NCI-H2029 treated with DMSO at 0.1 percent for 48 hours (cell line): ENCODE data around the gene FAM53A.
"Not testable (repeated sequence)": the region's sequence is repeated elsewhere in the genome, so short reads cannot be mapped to it uniquely, and the experiment has no call there.

ENCODE experiments used
- DNase-seq: peaks from one replicate; lab custom pipeline; 2025; lab: John Stamatoyannopoulos, UW

FAM53A gene

GRCh38 chr4:1640716-1641503, 43.2 kb downstream of the FAM53A start:
- not testable (repeated sequence) for DNase-seq

DNA sequence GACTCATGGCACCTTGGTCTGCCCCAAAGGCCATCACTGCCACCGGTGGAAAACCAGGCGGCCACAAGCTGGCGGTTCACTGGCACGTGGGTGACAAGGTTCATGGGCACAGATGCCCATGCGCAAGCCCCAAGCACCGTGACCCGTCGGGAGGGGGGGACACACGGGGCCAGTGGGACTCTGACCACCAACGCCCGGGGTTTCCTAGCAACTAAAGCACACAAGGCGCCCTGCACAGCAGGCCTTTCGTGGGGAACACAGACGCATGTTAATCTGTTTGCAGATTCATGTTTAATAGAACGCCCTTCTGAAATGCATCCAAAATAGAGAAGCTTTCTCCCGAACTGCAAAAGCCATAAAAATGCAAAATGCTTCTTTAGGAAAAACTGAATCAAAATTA, 43.9 kb downstream of the FAM53A start:
- no peak for DNase-seq

- DNase-seq: no peak
These were observed 44.7 kb downstream of the FAM53A start for GRCh38 chr4:1639299-1639868.

GRCh38 chr4:1638873-1639272, 45.2 kb downstream of the FAM53A start:
- no peak for DNase-seq

GRCh38 chr4:1638272-1638598, 45.9 kb downstream of the FAM53A start:
- DNase-seq: no peak

DNA sequence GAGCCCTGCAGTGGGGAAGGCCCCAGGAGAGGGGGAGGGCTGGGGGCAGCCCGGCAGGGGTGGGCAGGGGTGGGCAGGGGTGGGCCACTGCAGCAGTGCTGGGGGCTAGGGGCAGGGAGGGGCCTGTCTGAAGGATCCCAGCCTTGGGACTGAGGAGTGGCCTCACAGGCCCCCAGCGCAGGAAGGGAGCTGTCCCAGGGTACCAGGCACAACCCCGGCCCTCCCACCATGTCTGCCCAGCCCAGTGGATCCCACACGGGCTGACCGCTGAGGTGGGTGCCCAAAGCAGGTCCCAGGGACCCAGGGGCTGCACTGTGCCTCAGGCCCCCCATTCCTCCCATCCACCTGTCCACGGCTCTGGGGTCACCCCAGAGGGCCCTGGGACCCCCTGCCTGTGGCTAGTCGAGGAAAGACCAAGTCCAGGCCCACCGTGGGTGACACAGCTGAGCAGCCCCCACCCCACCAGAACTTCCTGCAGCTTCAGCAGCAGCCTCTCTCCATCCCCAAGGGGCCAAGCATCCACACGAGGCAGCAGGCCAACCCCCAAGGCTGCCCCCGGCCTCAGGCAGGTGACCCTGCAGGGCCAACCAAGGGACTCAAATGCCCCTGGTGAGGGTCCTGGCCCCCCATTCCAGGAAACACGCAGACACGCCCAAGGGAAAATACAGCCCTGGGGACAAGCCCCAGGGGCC, 46.4 kb downstream of the FAM53A start:
- no peak for DNase-seq

- DNase-seq: no peak
These were observed 47.5 kb downstream of the FAM53A start for GRCh38 chr4:1636490-1637211.

GRCh38 chr4:1635464-1635863, 48.6 kb downstream of the FAM53A start:
- DNase-seq: no peak

DNA sequence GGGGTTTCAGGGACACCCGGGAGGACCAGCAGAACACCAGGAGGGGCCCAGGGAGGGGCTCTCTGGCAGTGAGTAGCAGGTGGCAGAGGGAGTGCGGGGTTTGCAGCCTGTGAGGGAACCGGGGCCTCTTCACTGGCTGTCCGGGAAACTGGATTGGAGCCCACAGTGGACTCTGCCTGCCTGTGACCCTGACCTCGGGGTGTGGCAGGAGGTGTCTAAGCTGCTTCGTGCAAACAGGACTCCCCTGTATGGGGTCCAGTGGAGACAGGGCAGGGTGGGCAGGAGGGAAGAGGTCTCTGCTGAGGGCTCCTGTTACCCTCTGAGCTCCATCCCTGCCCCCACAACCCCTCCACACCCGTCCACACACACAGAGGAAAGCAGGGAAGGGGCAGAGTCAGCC, 50.1 kb downstream of the FAM53A start:
- DNase-seq: no peak

GRCh38 chr4:1632109-1633104, 51.7 kb downstream of the FAM53A start:
- no peak for DNase-seq

DNA sequence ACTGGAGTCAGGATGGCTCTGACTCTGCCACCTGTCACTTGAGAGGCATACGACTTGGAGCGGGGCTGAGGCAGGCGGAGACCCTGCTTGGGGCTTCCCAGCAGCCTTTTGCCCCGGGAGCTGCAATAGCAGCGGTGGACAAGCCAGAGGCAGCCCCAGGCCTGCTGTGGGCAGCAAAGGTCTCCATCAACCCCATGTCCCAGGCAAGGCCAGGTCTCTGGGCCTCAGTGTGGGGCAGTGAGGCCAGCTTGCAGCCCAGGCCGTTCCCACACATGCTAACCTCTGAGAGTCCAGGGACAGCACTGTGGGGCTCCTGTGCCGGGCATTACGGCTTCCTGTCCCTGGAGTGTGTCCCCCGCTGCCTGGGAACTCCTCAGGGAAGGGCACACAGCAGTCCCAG, 53.0 kb downstream of the FAM53A start:
- no peak for DNase-seq

GRCh38 chr4:1630266-1630665, 53.8 kb downstream of the FAM53A start:
- DNase-seq: no peak

GRCh38 chr4:1629699-1630083, 54.4 kb downstream of the FAM53A start:
- DNase-seq: no peak

- DNase-seq: peak; percentile 15
These were observed 55.0 kb downstream of the FAM53A start for GRCh38 chr4:1628892-1629698.

DNA sequence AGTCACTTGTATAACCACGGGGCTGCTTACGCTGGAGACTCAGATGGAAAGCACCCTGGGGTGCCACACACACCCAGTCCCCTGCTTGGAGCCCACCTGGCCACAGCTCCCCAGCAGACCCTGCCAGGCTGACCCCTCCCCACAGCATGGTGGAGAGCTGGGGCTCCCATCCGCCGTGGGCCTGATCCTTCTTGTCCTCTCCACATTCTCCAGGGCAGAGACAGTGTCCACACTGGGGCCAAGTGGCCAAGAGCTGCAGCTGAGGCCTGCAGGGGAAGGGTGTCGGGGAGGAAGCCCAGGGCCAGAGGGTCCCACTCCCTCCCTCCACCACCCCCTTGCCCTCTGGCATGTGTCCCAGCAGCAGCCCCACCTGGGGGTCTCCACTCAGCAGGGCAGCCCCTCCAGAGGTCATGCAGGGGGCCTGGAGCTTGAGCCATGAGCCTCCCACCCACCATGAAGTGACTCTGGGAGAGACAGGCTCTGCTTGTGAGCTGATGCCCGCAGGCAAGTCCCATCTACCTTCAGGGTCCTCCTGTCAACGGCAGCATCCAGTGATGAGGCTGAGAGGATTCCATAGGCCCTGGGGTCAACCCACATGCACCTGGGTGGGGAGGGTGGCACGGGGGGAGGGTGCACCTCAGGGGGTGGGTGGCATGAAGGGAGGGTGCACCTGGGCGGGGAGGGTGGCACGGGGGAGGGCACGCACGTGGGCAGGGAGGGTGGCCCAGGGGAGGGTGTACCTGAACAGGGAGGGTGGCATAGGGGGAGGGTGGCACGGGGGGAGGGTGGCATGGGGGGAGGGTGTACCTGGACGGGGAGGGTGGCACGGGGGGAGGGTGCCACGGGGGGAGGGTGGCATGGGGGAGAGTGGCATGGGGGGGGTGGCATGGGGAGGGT, 56.4 kb downstream of the FAM53A start:
- DNase-seq: no peak

DNA sequence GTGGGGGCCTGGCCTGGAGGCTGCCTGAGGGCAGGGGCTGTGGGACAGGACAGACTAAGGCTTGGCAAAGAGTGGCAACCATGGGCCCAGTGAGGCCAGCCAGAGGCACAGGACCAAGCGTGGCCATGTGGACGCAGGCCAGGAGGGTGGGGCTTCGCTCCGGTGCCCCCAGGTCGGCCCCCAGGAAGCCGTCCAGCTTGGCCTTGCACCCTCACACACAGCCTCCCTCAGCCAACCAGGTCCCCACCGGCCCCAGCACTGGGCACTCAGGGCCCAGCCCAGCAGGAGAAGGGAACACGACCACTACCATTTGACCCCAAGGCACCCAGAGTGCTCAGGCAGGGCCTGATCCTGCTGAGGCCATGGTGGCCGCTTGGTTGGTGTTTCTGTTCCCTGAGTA, 57.2 kb downstream of the FAM53A start:
- DNase-seq: no peak

- no peak for DNase-seq
These were observed 58.0 kb downstream of the FAM53A start for GRCh38 chr4:1626151-1626550.

- DNase-seq: no peak
These were observed 58.4 kb downstream of the FAM53A start for GRCh38 chr4:1625600-1626138.

GRCh38 chr4:1624519-1624910, 59.6 kb downstream of the FAM53A start:
- no peak for DNase-seq
